SK-N-SH (cell line): ENCODE data around the gene ERH. TPM values are rescaled to one million over a fixed set of nuclear protein-coding genes. Genes with fewer than 3 reads are reported as not detected.

ENCODE experiments used
- CTCF ChIA-PET: fragments of 300-600, 350-600 bp; formaldehyde crosslinking; extraction: SDS; loops from one replicate; lab custom pipeline; 2021; lab: Yijun Ruan, JAX
- POLR2A ChIA-PET: fragments of 350-600 bp; sonication (Branson Sonifier 250); formaldehyde crosslinking; extraction: SDS; loops from one replicate; lab custom pipeline; 2020; ENCODE audit warnings: antibody characterized with exemption, inconsistent platforms; lab: Yijun Ruan, JAX
- DNase-seq: peaks from one replicate; pipeline ENCODE4 v3.0.0; 2012
- H2AFZ ChIP-seq: fragments of 200-600 bp; sonication (generic); 2 replicates; pipeline ENCODE4 v1.8.1; 2016; ENCODE audit warnings: antibody characterized with exemption, mild to moderate bottlenecking, low read depth
- H3F3A ChIP-seq: fragments of 200-600 bp; sonication (generic); replicated peaks from 2 replicates; pipeline ENCODE3; 2016; ENCODE audit warnings: antibody characterized with exemption, mild to moderate bottlenecking; ENCODE audit not compliant: insufficient read depth
- H3K27ac ChIP-seq, 2 experiments: fragments of 200-500 bp in 1 of 2; fragments of 200-600 bp in 1 of 2; sonication (Bioruptor generic) in 1 of 2; sonication (generic), shearing (Covaris generic) in 1 of 2; 2 replicates each; pipeline versions ENCODE4 v1.5.1 to v1.6.1; 2014 to 2016; ENCODE audit warnings: low read depth in 2 of 2, inconsistent platforms in 1 of 2, low read length in 1 of 2, mild to moderate bottlenecking in 1 of 2, mixed read lengths in 1 of 2
- H3K27me3 ChIP-seq: fragments of 200-600 bp; sonication (generic), shearing (Covaris generic); 2 replicates; pipeline ENCODE4 v1.6.1; 2016; ENCODE audit warnings: mixed run types; ENCODE audit not compliant: insufficient read depth
- H3K36me3 ChIP-seq, 2 experiments: fragments of 200-500 bp in 1 of 2; fragments of 200-600 bp in 1 of 2; sonication (Bioruptor generic) in 1 of 2; sonication (generic) in 1 of 2; replicated peaks in 1 of 2; 2 replicates each; pipeline versions ENCODE3 to v1.5.1; 2014 to 2016; ENCODE audit warnings: low read length in 1 of 2, mild to moderate bottlenecking in 1 of 2; ENCODE audit not compliant: insufficient read depth in 2 of 2, control insufficient read depth in 1 of 2
- H3K4me1 ChIP-seq, 2 experiments: fragments of 200-500 bp in 1 of 2; fragments of 200-600 bp in 1 of 2; sonication (Bioruptor generic) in 1 of 2; sonication (generic), shearing (Covaris generic) in 1 of 2; 2 replicates each; pipeline versions ENCODE4 v1.5.1 to v1.6.1; 2014 to 2016; ENCODE audit warnings: low read depth in 1 of 2, low read length in 1 of 2, mixed run types in 1 of 2; ENCODE audit not compliant: insufficient read depth in 2 of 2, control insufficient read depth in 1 of 2
- H3K4me2 ChIP-seq: fragments of 200-600 bp; sonication (generic), shearing (Covaris generic); 2 replicates; pipeline ENCODE4 v1.6.1; 2017; ENCODE audit warnings: mixed run types
- H3K4me3 ChIP-seq, 2 experiments: fragments of 200-500 bp in 1 of 2; fragments of 200-600 bp in 1 of 2; sonication (Bioruptor generic) in 1 of 2; sonication (generic), shearing (Covaris generic) in 1 of 2; 2 replicates each; pipeline versions ENCODE4 v1.5.1 to v1.8.1; 2014 to 2016; ENCODE audit warnings: low read depth in 2 of 2, inconsistent platforms in 1 of 2, low read length in 1 of 2, mild to moderate bottlenecking in 1 of 2, mixed read lengths in 1 of 2, moderate library complexity in 1 of 2
- H3K79me2 ChIP-seq: fragments of 200-600 bp; sonication (generic); 2 replicates; pipeline ENCODE4 v1.8.1; 2017; ENCODE audit warnings: mild to moderate bottlenecking; ENCODE audit not compliant: insufficient read depth
- H3K9ac ChIP-seq: fragments of 200-600 bp; sonication (generic); 2 replicates; pipeline ENCODE4 v1.6.1; 2017; ENCODE audit warnings: mixed run types
- H3K9me2 ChIP-seq: fragments of 200-600 bp; sonication (generic); 2 replicates; pipeline ENCODE4 v1.6.1; 2017; ENCODE audit warnings: mixed run types
- H3K9me3 ChIP-seq: fragments of 200-600 bp; sonication (generic); 2 replicates; pipeline ENCODE4 v1.6.1; 2017; ENCODE audit warnings: mixed run types, mild to moderate bottlenecking, moderate library complexity
- H4K20me1 ChIP-seq: fragments of 200-600 bp; sonication (generic); 2 replicates; pipeline ENCODE4 v1.6.1; 2017; ENCODE audit warnings: mild to moderate bottlenecking, mixed run types; ENCODE audit not compliant: insufficient read depth
- CHD2 ChIP-seq: fragments of 150-350 bp; IDR thresholded peaks from 2 replicates; pipeline ENCODE4 v1.6.1; 2018; ENCODE audit warnings: low read length; ENCODE audit not compliant: partially characterized antibody
- ELF1 ChIP-seq: IDR thresholded peaks from 2 replicates; pipeline ENCODE4 v1.4.0; 2012
- EP300 ChIP-seq, 2 experiments: IDR thresholded peaks; 2 replicates each; pipeline versions ENCODE4 v1.4.0 to v1.6.1; 2012; ENCODE audit warnings: borderline replicate concordance in 1 of 2, low read depth in 1 of 2, low read length in 1 of 2
- EZH2phosphoT487 ChIP-seq: fragments of 200-600 bp; sonication (generic); IDR thresholded peaks from 2 replicates; pipeline ENCODE4 v1.6.1; 2017; ENCODE audit warnings: low read depth, mixed run types, mild to moderate bottlenecking, antibody characterized with exemption, moderate library complexity, borderline replicate concordance
- FOXJ3 ChIP-seq: sonication (generic); formaldehyde crosslinking; IDR thresholded peaks from 2 replicates; pipeline ENCODE4 v1.5.1; 2020; ENCODE audit warnings: mild to moderate bottlenecking, missing genetic modification reagents
- FOXM1 ChIP-seq: IDR thresholded peaks from 2 replicates; pipeline ENCODE4 v1.4.0; 2012; ENCODE audit warnings: low read depth, mild to moderate bottlenecking
- GATA2 ChIP-seq: sonication (generic); formaldehyde crosslinking; IDR thresholded peaks from 2 replicates; pipeline ENCODE4 v1.5.0; 2020; ENCODE audit warnings: mild to moderate bottlenecking, missing genetic modification reagents
- JUND ChIP-seq: IDR thresholded peaks from 2 replicates; pipeline ENCODE4 v1.4.0; 2012
- MEF2A ChIP-seq: IDR thresholded peaks from 2 replicates; pipeline ENCODE4 v1.4.0; 2012; ENCODE audit warnings: low read depth, borderline replicate concordance
- MXI1 ChIP-seq: IDR thresholded peaks from 2 replicates; pipeline ENCODE4 v1.6.1; 2012; ENCODE audit warnings: mild to moderate bottlenecking, low read depth, low read length, improper control_type of control experiment
- PBX3 ChIP-seq: IDR thresholded peaks from 2 replicates; pipeline ENCODE4; 2012
- RAD21 ChIP-seq: IDR thresholded peaks from 2 replicates; pipeline ENCODE4 v1.6.1; 2012; ENCODE audit warnings: mild to moderate bottlenecking, low read length
- SIN3A ChIP-seq: IDR thresholded peaks from 2 replicates; pipeline ENCODE4 v1.6.1; 2012; ENCODE audit warnings: low read depth, mild to moderate bottlenecking, low read length, moderate library complexity, borderline replicate concordance
- USF2 ChIP-seq: fragments of 150-350 bp; IDR thresholded peaks from 2 replicates; pipeline ENCODE4 v1.6.1; 2017; ENCODE audit warnings: antibody characterized with exemption, low read length, low read depth, borderline replicate concordance
- ZBTB33 ChIP-seq: IDR thresholded peaks from 2 replicates; pipeline ENCODE4 v1.4.0; 2012; ENCODE audit warnings: low read depth, borderline replicate concordance
- WGBS: methylation state at CpG from one replicate; pipeline ENCODE4 v1.1.6; 2017; ENCODE audit warnings: low lambda C conversion rate; 5-methylcytosine and 5-hydroxymethylcytosine counted together
- polyA plus RNA-seq, 3 experiments: library from polyadenylated mRNA; depleted of rRNA; stranded (reverse); fragments of >200 nt; gene quantifications; 2 replicates each; pipeline ENCODE4 v1.2.3, GENCODE V29; 2012
- TF ChIP-seq, protein P1 (sequence below): IDR thresholded peaks from 2 replicates; pipeline ENCODE4 v1.4.0; 2012; ENCODE audit warnings: low read depth, borderline replicate concordance
- TF ChIP-seq, protein P2 (sequence below): IDR thresholded peaks from 2 replicates; pipeline ENCODE4 v1.6.1; 2012; ENCODE audit warnings: mild to moderate bottlenecking, low read depth, low read length, moderate library complexity

ERH gene
- polyA plus RNA-seq, 1 of the 3 experiments (the other 2 are of a cell fraction), result 186 TPM

- ChIA-PET CTCF (no interaction called here), POLR2A (no interaction called here)
- peaks cover 0 to 15% of the 10 kb centered on the region in 2 experiments for H3K36me3 ChIP-seq
- H3F3A ChIP-seq, result peaks cover 6% of the 10 kb centered on the region
- no peaks in the 10 kb centered on the region for H3K9me2 ChIP-seq
- H3K9ac ChIP-seq, result no peak overlapping the region
- H3K9me3 ChIP-seq, result no peaks in the 10 kb centered on the region
- 89% methylated on average over 5 of the region's 5 CpGs for WGBS
- H3K79me2 ChIP-seq, result peaks cover 99% of the 10 kb centered on the region
- no peak overlapping the region for H3K4me2 ChIP-seq
- H3K4me1 ChIP-seq, result peaks cover 0 to 16% of the 10 kb centered on the region in 2 experiments; a peak in 2 of 4 replicates
- no peak for DNase-seq
- H2AFZ ChIP-seq, result no peak overlapping the region
- TF ChIP-seq RAD21 (no peak), EZH2phosphoT487 (no peak), ZBTB33 (no peak), GATA2 (CRISPR knock-in tag) (no peak), PBX3 (no peak), MXI1 (no peak), EP300 (IDR thresholded peaks at IDR 0.05; ENCODE audit: borderline replicate concordance in 1 of 2, low read depth in 1 of 2, low read length in 1 of 2) (no peak), MEF2A (no peak), ELF1 (no peak), JUND (no peak), USF2 (no peak), FOXJ3 (CRISPR knock-in tag) (no peak), FOXM1 (no peak), CHD2 (no peak), SIN3A (no peak)
- TF ChIP-seq, protein P1, sequence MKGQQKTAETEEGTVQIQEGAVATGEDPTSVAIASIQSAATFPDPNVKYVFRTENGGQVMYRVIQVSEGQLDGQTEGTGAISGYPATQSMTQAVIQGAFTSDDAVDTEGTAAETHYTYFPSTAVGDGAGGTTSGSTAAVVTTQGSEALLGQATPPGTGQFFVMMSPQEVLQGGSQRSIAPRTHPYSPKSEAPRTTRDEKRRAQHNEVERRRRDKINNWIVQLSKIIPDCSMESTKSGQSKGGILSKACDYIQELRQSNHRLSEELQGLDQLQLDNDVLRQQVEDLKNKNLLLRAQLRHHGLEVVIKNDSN, result no peak
- TF ChIP-seq, protein P2, sequence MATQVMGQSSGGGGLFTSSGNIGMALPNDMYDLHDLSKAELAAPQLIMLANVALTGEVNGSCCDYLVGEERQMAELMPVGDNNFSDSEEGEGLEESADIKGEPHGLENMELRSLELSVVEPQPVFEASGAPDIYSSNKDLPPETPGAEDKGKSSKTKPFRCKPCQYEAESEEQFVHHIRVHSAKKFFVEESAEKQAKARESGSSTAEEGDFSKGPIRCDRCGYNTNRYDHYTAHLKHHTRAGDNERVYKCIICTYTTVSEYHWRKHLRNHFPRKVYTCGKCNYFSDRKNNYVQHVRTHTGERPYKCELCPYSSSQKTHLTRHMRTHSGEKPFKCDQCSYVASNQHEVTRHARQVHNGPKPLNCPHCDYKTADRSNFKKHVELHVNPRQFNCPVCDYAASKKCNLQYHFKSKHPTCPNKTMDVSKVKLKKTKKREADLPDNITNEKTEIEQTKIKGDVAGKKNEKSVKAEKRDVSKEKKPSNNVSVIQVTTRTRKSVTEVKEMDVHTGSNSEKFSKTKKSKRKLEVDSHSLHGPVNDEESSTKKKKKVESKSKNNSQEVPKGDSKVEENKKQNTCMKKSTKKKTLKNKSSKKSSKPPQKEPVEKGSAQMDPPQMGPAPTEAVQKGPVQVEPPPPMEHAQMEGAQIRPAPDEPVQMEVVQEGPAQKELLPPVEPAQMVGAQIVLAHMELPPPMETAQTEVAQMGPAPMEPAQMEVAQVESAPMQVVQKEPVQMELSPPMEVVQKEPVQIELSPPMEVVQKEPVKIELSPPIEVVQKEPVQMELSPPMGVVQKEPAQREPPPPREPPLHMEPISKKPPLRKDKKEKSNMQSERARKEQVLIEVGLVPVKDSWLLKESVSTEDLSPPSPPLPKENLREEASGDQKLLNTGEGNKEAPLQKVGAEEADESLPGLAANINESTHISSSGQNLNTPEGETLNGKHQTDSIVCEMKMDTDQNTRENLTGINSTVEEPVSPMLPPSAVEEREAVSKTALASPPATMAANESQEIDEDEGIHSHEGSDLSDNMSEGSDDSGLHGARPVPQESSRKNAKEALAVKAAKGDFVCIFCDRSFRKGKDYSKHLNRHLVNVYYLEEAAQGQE, result no peak
- H3K27me3 ChIP-seq, result no peaks in the 10 kb centered on the region
- peaks cover 69% of the 10 kb centered on the region for H4K20me1 ChIP-seq
- H3K27ac ChIP-seq, result no peak overlapping the region
- no peak overlapping the region for H3K4me3 ChIP-seq
These were observed 6.8 kb upstream of the ERH start for GRCh38 chr14:69404883-69405282.
